CD4-positive, alpha-beta T cell treated with Interleukin-1 beta for 1 hour (primary cell): Measurements from ENCODE around the gene TMEM234.

Experiments
- DNase-seq, 2 donors: peaks; one replicate each; pipeline ENCODE4 v3.0.0-alpha.2; 2020 to 2022

TMEM234 gene

GRCh38 chr1:32170991-32171390 is 51.2 kb downstream of the TMEM234 start:
- DNase-seq: no peak
